GM12891 (cell line): ENCODE measurements around the gene C1orf122.

Source experiments
- DNase-seq: peaks from one replicate; pipeline ENCODE4 v3.0.0; 2011; ENCODE audit warnings: low spot score; ENCODE audit not compliant: insufficient read length
- FAIRE-seq: peaks from 2 replicates; lab custom pipeline; 2011; peaks lifted over from hg19 to GRCh38; lab: Jason Lieb, UNC
- PAX5 ChIP-seq: IDR thresholded peaks from 2 replicates; pipeline ENCODE4 v1.6.1; 2011; ENCODE audit warnings: low read length, moderate library complexity, mild to moderate bottlenecking; ENCODE audit not compliant: insufficient read depth, severe bottlenecking
- POLR2A ChIP-seq: IDR thresholded peaks from 2 replicates; pipeline ENCODE4 v1.6.1; 2011; ENCODE audit warnings: low read depth, low read length, control low read depth
- POLR2AphosphoS5 ChIP-seq: IDR thresholded peaks from 2 replicates; pipeline ENCODE4 v1.6.1; 2011; ENCODE audit warnings: low read depth, low read length, control low read depth
- POU2F2 ChIP-seq: IDR thresholded peaks from 2 replicates; pipeline ENCODE4 v1.6.1; 2011; ENCODE audit warnings: low read depth, mild to moderate bottlenecking, control low read depth, low read length, moderate library complexity
- SPI1 ChIP-seq: IDR thresholded peaks from 2 replicates; pipeline ENCODE4 v1.6.1; 2011; ENCODE audit warnings: low read depth, low read length, control low read depth
- TAF1 ChIP-seq: IDR thresholded peaks from 2 replicates; pipeline ENCODE4 v1.6.1; 2011; ENCODE audit warnings: low read depth, low read length, control low read depth

The C1orf122 gene

GRCh38 chr1:37851782-37852210 is 44.2 kb downstream of the C1orf122 start:
- FAIRE-seq: no peak
- TF ChIP-seq SPI1: peak; percentile 63
- no peak for TF ChIP-seq POLR2AphosphoS5
- no peak for DNase-seq

- TF ChIP-seq PAX5: no peak
- no peak for TF ChIP-seq POLR2AphosphoS5
- no peak for TF ChIP-seq POU2F2
- TF ChIP-seq POLR2A: no peak
- no peak for TF ChIP-seq SPI1
- no peak for TF ChIP-seq TAF1
- FAIRE-seq (no peak), DNase-seq (no peak)
Observed at GRCh38 chr1:37853157-37853556, 45.6 kb downstream of the C1orf122 start.

GRCh38 chr1:37854406-37854805 is 46.8 kb downstream of the C1orf122 start:
- DNase-seq (no peak), FAIRE-seq (no peak)

More at GRCh38 chr1:37854406-37854805, 46.8 kb downstream of the C1orf122 start:
- TF ChIP-seq POLR2A (no peak), PAX5 (no peak), POLR2AphosphoS5 (no peak), TAF1 (no peak), SPI1 (no peak)
